GM19328 (cell line): ENCODE results near the gene STOML2.
"Not testable (repeated sequence)": the region's sequence is repeated elsewhere in the genome, so short reads cannot be mapped to it uniquely, and the experiment has no call there.

Experiments used
- ATAC-seq: cut with Tn5 transposase; IDR thresholded peaks from one replicate; pipeline ENCODE4 v1.9.1; 2021; ENCODE audit warnings: mild to moderate bottlenecking, moderate library complexity; ENCODE audit not compliant: unreplicated experiment

STOML2 gene

DNA sequence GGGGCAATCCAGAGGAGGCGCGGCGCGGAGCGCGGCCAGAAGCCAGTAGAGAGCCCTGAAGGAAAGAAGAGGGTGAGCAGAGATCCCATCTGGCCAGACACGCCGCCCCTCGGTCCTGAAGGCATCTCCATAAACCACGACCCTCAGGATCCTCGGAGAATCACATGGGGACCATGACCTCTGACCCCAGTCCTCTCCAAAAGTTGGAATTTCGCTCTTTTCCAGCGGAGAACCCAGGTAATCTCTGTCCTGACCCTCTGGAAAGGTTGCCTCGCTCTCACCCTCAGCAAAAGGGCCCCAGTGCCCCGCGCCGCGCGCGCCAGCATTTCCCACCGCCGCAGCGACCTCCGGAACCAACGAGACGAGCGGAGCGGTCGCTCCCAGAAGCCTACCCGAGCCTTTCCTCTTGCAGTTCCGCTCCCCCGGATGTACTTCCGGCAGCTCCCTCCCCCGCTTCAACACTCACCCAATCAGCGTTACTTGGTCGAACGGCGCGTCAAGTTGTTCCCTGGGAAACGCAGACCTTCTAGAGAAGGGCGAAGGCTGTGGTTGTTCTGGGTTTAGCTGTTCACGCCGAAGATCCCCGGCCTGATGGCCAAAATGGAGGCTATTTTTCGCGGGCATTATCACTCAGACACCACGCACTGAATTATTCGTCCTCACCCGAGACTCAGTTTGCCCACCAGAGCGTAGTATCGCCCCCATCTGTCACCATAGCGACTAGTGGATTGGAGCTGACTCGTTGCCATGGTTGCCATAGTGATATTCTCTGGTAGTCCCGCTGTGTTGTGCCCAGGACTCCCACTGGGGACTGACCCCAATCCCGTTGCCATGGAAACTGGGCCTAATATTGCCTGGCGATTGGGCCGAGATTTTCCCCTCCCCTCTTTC is at the start of gene STOML2:
STOML2 (minus strand) TSS at position 363 of the 891 bp plus-strand sequence; CDS start at position 326, 37 bp downstream.
- ATAC-seq: peak; percentile 96

GRCh38 chr9:35147941-35148563 is 45.1 kb upstream of the STOML2 start:
- not testable (repeated sequence) for ATAC-seq

DNA sequence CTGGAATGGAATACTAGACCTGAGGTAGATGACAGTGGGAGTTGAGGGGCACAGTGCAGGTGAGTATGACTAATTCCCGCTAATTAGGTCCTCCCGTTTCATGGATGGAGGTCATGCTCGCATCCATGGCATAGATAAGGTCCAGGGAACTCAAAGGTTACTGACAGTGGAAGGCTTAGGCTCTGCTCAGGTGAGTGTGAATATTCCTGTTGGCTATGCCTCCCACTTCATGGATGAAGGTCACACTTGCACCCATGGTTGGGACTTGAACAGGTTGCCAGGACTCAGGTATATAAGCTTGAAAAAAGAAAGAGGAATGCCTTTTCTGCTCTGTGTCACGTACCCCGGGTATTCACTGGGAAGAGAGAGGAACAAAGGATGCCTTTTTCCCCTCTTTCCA is 39.1 kb upstream of the STOML2 start:
- no peak for ATAC-seq

DNA sequence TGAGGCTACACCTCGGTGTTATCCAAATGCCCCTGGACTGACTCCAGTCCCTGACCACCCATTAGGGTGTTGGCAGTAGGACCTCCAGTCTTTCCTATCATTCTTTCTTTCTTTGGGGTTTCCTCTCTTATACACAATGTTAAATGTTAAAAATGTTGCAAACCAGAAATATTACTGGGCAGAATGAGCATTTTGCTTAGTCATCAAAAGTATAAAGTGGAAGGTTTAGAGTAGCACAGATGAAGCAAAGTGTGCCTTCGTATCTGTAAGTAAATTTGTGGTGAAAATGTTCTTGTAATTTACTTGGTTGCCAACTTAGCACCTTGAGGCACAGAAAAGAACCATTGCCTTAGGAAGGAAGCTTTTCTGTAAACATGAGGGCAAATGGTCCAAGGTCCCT is 37.2 kb upstream of the STOML2 start:
- ATAC-seq: no peak

GRCh38 chr9:35136866-35137265 is 33.9 kb upstream of the STOML2 start:
- ATAC-seq: no peak

DNA sequence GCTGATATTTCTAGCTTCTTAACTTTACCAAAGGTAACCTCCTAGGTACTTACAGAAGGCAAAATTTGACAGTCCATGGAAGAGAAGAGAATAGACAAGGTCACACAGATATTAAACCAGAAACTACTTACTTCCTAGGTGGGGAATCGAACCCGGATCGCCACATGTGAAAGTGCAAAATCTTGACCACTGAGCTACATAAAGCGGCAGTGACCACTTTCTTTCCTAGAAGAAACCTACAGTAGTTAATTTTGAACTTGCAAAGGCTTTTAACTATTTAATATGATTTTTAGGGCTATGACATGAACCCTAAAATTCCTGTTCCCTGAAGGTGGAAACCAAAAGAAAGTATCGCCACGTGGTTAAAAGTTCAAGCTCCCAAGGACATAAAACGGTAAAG is 33.1 kb upstream of the STOML2 start:
- ATAC-seq: no peak

GRCh38 chr9:35134920-35135319 is 32.0 kb upstream of the STOML2 start:
- no peak for ATAC-seq

GRCh38 chr9:35116898-35117551 is 14.1 kb upstream of the STOML2 start:
- ATAC-seq: no peak

DNA sequence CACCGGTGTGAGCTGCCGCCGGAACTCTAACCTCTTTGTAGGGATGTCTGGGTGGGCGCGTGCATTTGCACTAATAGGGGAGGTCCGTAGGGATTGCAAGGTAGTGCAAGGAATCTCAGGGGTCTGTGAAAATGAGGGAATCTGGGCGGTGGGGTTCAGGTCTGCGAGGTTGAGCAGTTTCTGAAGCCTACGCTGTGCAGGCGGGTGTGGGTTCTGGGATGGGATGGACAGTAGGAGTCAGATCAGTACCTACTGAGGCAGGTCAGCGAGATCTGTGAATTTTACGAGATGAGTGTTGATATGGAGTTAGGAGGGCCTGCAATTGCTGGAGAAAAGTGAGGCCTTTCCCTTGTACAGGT is 13.6 kb upstream of the STOML2 start:
- ATAC-seq: no peak

GRCh38 chr9:35115680-35116538 is 13.0 kb upstream of the STOML2 start, which contains the start of gene ATOSB:
Gene ATOSB, minus strand, starts transcription at chr9:35115862. Its CDS starts 7,588 bp downstream, at chr9:35108274.
- ATAC-seq: peak; percentile 44

DNA sequence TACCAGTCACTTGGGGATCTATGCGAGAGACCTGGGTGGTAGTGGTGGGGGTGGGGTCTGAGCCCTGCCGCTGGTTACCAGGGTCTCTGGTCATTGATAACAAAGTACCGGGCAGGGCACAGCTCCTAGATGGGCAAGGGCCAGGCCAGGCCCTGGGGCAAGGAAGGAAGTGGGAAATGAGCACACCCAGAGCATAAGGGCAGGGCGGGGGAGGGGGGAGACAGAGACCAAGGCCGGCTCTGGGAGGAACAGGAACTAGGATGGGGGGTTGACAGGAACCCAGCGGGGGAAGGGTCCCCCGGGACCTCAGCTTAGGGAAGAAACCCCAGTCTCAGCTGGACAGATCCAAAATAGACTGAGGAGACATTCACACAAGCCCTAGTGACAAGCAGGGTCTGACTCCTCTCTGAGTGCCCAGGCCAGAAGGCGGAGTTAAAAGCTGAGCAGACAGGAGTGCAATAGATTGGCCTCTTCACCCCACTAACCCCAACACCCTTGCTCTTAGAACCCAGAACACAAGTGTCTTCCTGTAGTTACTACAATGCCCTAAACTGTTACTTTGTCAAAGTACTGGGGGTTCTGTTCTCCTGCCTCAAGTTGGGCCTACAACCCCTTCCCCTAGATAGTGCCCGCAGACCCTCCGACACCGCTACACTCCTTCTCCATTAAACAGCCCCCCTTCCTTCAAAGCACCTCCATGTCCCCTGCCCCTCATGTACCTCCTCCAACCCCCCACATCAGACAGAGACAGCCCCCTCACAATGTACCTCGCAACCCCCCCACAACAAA is 12.1 kb upstream of the STOML2 start:
- no peak for ATAC-seq

- ATAC-seq: no peak
These were observed 11.3 kb upstream of the STOML2 start for GRCh38 chr9:35114113-35114839.

DNA sequence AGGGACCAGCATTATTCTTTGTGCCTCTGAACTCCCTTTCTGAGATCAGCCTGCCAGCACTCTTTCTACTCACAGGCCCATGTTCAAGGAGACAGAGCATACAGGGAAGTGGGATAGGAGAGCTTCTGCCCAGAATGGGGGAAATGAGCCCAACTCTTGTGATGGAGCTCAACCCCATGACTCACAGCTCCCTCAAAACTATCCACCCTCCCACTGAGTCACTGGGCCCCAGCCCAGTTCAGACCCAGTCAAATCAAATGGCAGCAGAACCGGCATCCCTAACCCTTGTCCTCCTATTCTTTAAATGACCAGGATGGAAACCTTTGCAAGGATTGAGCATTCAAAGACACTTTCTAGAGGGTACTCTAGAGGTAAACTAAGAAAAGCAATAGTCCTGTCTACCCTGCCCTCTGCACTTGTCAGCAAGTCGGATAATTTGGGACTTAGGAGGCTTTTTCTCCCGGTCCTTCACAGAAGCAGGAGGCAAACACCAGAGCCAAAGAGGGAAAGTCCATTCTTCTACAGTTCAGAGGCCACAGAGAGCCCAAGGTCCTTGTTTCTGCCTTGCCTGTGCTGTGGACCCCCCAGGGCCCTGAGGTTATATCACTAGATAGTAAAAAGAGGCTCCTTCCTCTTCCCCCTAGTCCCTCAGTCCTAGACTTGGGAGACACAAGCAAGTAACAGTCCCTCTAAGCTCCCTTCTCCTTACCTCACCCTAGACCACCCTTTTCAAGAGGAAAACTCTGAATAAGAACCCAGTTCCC is 9.5 kb upstream of the STOML2 start:
- no peak for ATAC-seq

GRCh38 chr9:35111001-35111933 is 8.3 kb upstream of the STOML2 start:
- ATAC-seq: peak; percentile 77

- ATAC-seq: no peak
These were observed 7.4 kb upstream of the STOML2 start for GRCh38 chr9:35110327-35110761.

- ATAC-seq: no peak
These were observed 6.1 kb upstream of the STOML2 start for GRCh38 chr9:35108946-35109575.

GRCh38 chr9:35108461-35108860 is 5.5 kb upstream of the STOML2 start:
- ATAC-seq: no peak
